Effector CD8-positive, alpha-beta T cell (primary cell): ENCODE results near the gene SPATA22.
"Not testable (repeated sequence)": the region's sequence is repeated elsewhere in the genome, so short reads cannot be mapped to it uniquely, and the experiment has no call there.

Source experiments
- DNase-seq: peaks from one replicate; lab custom pipeline; 2025; lab: John Stamatoyannopoulos, UW

The SPATA22 gene

GRCh38 chr17:3474212-3474611 lies 2.6 kb upstream of the SPATA22 start:
- no peak for DNase-seq

- no peak for DNase-seq
Measured at GRCh38 chr17:3472137-3472536, 518 bp upstream of the SPATA22 start.

GRCh38 chr17:3469529-3469928 lies 2.1 kb downstream of the SPATA22 start:
- DNase-seq, result no peak

GRCh38 chr17:3466355-3466754 lies 5.3 kb downstream of the SPATA22 start:
- not testable (repeated sequence) for DNase-seq

GRCh38 chr17:3448059-3448665 lies 23.5 kb downstream of the SPATA22 start:
- DNase-seq, result no peak

- DNase-seq, result no peak
Measured at GRCh38 chr17:3447625-3448024, 24.0 kb downstream of the SPATA22 start.

GRCh38 chr17:3440451-3440850 lies 31.2 kb downstream of the SPATA22 start:
- no peak for DNase-seq

- DNase-seq, result no peak
Measured at GRCh38 chr17:3438368-3438767, 33.3 kb downstream of the SPATA22 start.

GRCh38 chr17:3433741-3434140 lies 37.9 kb downstream of the SPATA22 start, which contains the start of gene OR1E2:
Gene OR1E2 (minus strand): TSS chr17:3433841. CDS start chr17:3433841, 0 bp downstream.
- no peak for DNase-seq

- DNase-seq, result not testable (repeated sequence)
Measured at GRCh38 chr17:3433215-3433614, 38.4 kb downstream of the SPATA22 start.

- DNase-seq, result no peak
Measured at GRCh38 chr17:3418222-3418621, 53.4 kb downstream of the SPATA22 start.

GRCh38 chr17:3415610-3416009 lies 56.0 kb downstream of the SPATA22 start:
- DNase-seq, result no peak

- DNase-seq, result not testable (repeated sequence)
Measured at GRCh38 chr17:3412216-3412615, 59.4 kb downstream of the SPATA22 start.

GRCh38 chr17:3411070-3411469 lies 60.5 kb downstream of the SPATA22 start, which contains the start of gene OR3A3:
Gene OR3A3 (plus strand): TSS chr17:3411370.
- DNase-seq, result no peak

GRCh38 chr17:3403856-3404255 lies 67.8 kb downstream of the SPATA22 start:
- not testable (repeated sequence) for DNase-seq

- no peak for DNase-seq
Measured at GRCh38 chr17:3401786-3402185, 69.8 kb downstream of the SPATA22 start.

GRCh38 chr17:3400055-3400454 lies 71.6 kb downstream of the SPATA22 start:
- DNase-seq, result no peak

- DNase-seq, result no peak
Measured at GRCh38 chr17:3398310-3398709, 73.3 kb downstream of the SPATA22 start, which contains the start of gene OR1E1. Gene OR1E1 (minus strand): TSS chr17:3398410. CDS start chr17:3398410, 0 bp downstream.

- DNase-seq, result not testable (repeated sequence)
Measured at GRCh38 chr17:3397801-3398200, 73.8 kb downstream of the SPATA22 start.
